Loucy (cell line): ENCODE data around the gene B4GALNT3.

Experiments
- H2AFZ ChIP-seq: fragments of 200-600 bp; sonication (generic); 2 replicates; pipeline ENCODE4 v1.6.0; 2016; ENCODE audit warnings: antibody characterized with exemption, mild to moderate bottlenecking, low read length, moderate library complexity
- H3F3A ChIP-seq: fragments of 200-600 bp; 2 replicates; pipeline ENCODE4 v1.6.0; 2016; ENCODE audit warnings: antibody characterized with exemption, low read depth, mild to moderate bottlenecking
- H3K27me3 ChIP-seq: fragments of 200-600 bp; sonication (generic); 2 replicates; pipeline ENCODE4 v1.6.1; 2014; ENCODE audit warnings: low read length, mild to moderate bottlenecking; ENCODE audit not compliant: insufficient read depth, poor library complexity, severe bottlenecking
- H3K36me3 ChIP-seq: fragments of 200-600 bp; sonication (generic); 2 replicates; pipeline ENCODE4 v1.6.1; 2016; ENCODE audit warnings: low read length; ENCODE audit not compliant: insufficient read depth
- H3K4me1 ChIP-seq: fragments of 200-600 bp; sonication (generic); 2 replicates; pipeline ENCODE4 v1.5.1; 2014; ENCODE audit warnings: low read length, mild to moderate bottlenecking; ENCODE audit not compliant: insufficient read depth, poor library complexity, severe bottlenecking
- H3K4me2 ChIP-seq: fragments of 200-600 bp; sonication (generic); 2 replicates; pipeline ENCODE4 v1.6.0; 2014; ENCODE audit warnings: antibody characterized with exemption, low read length, low read depth, mild to moderate bottlenecking; ENCODE audit not compliant: poor library complexity, severe bottlenecking
- H3K4me3 ChIP-seq: fragments of 200-600 bp; sonication (generic); 2 replicates; pipeline ENCODE4 v1.5.1; 2014; ENCODE audit warnings: low read length, mild to moderate bottlenecking, mixed read lengths; ENCODE audit not compliant: poor library complexity, severe bottlenecking
- H3K79me2 ChIP-seq: fragments of 200-600 bp; sonication (generic); 2 replicates; pipeline ENCODE4 v1.6.1; 2014; ENCODE audit warnings: low read length; ENCODE audit not compliant: insufficient read depth
- H3K9ac ChIP-seq: fragments of 200-600 bp; sonication (generic); 2 replicates; pipeline ENCODE4 v1.6.0; 2014; ENCODE audit warnings: mild to moderate bottlenecking, low read depth, low read length, moderate library complexity; ENCODE audit not compliant: poor library complexity, severe bottlenecking
- H3K9me2 ChIP-seq: fragments of 200-600 bp; sonication (generic); replicated peaks from 2 replicates; pipeline ENCODE4 v1.6.1; 2016; ENCODE audit warnings: low read depth, low read length, mixed read lengths
- H3K9me3 ChIP-seq: fragments of 200-600 bp; sonication (generic); 2 replicates; pipeline ENCODE4 v1.6.1; 2014; ENCODE audit warnings: mild to moderate bottlenecking, antibody characterized with exemption, low read length, low read depth; ENCODE audit not compliant: insufficient read depth
- H4K20me1 ChIP-seq: fragments of 200-600 bp; sonication (generic); 2 replicates; pipeline ENCODE4 v1.6.0; 2014; ENCODE audit warnings: antibody characterized with exemption, low read length, mild to moderate bottlenecking; ENCODE audit not compliant: insufficient read depth, poor library complexity, severe bottlenecking
- EZH2phosphoT487 ChIP-seq: fragments of 200-600 bp; IDR thresholded peaks from 2 replicates; pipeline ENCODE4 v1.6.1; 2018; ENCODE audit warnings: antibody characterized with exemption, mild to moderate bottlenecking, moderate library complexity, borderline replicate concordance
- TF ChIP-seq, protein P1 (sequence below): fragments of 200-600 bp; sonication (generic); conservative IDR thresholded peaks from 2 replicates; pipeline ENCODE4 v1.5.1; 2014; ENCODE audit warnings: mild to moderate bottlenecking, antibody characterized with exemption, low read length

Gene B4GALNT3

DNA sequence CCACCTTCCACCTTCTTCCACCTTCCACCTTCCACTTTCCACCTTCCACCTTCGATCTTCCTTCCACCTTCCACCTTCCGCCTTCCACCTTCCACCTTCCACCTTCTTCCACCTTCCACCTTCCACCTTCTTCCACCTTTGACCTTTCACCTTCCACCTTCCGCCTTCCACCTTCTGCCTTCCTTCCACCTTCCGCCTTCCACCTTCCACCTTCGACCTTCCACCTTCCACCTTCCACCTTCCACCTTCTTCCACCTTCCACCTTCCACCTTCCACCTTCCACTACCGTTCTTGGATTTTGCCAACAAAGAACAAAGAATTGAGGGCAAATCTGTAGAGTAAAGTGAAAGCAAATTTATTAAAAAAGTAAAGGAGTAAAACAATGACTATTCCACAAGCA lies 53.2 kb downstream of the B4GALNT3 start:
- Histone ChIP-seq H4K20me1 (no peaks in the 10 kb centered on the region), H3K9ac (no peak overlapping the region), H3K9me3 (peaks cover 4% of the 10 kb centered on the region; the same call in 1 of the 2 replicates), H3K4me1 (no peaks in the 10 kb centered on the region), H3K4me2 (no peak overlapping the region), H3K9me2 (no peaks in the 10 kb centered on the region), H3K4me3 (no peak overlapping the region), H3F3A (no peaks in the 10 kb centered on the region), H3K79me2 (no peaks in the 10 kb centered on the region), H3K36me3 (no peaks in the 10 kb centered on the region), H3K27me3 (no peaks in the 10 kb centered on the region), H2AFZ (no peak overlapping the region)
- no peak for TF ChIP-seq EZH2phosphoT487
- TF ChIP-seq, protein P1, sequence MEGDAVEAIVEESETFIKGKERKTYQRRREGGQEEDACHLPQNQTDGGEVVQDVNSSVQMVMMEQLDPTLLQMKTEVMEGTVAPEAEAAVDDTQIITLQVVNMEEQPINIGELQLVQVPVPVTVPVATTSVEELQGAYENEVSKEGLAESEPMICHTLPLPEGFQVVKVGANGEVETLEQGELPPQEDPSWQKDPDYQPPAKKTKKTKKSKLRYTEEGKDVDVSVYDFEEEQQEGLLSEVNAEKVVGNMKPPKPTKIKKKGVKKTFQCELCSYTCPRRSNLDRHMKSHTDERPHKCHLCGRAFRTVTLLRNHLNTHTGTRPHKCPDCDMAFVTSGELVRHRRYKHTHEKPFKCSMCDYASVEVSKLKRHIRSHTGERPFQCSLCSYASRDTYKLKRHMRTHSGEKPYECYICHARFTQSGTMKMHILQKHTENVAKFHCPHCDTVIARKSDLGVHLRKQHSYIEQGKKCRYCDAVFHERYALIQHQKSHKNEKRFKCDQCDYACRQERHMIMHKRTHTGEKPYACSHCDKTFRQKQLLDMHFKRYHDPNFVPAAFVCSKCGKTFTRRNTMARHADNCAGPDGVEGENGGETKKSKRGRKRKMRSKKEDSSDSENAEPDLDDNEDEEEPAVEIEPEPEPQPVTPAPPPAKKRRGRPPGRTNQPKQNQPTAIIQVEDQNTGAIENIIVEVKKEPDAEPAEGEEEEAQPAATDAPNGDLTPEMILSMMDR = no peak

DNA sequence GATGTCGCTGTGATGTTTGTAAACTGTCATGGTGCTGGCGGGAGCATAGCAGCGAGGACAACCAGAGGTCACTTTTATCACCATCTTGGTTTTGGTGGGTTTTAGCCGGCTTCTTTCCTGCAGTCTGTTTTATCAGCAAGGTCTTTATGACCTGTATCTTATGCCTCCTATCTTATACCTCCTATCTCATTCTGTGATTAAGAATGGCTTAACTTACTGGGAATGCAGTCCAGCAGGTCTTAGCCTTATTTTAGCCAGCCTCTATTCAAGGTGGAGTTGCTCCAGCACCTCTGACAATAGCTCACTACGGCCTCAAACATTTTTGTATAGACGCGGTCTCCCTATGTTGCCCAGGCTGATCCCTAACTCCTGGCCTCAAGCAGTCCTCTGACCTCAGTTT lies 53.7 kb downstream of the B4GALNT3 start:
- peaks cover 4% of the 10 kb centered on the region; the same call in 1 of the 2 replicates for H3K9me3 ChIP-seq
- H4K20me1 ChIP-seq = no peaks in the 10 kb centered on the region
- H3K79me2 ChIP-seq = no peaks in the 10 kb centered on the region
- H3K4me1 ChIP-seq = no peaks in the 10 kb centered on the region
- H3F3A ChIP-seq = no peaks in the 10 kb centered on the region
- no peaks in the 10 kb centered on the region for H3K9me2 ChIP-seq
- H3K4me2 ChIP-seq = no peak overlapping the region
- TF ChIP-seq, protein P1 = no peak
- no peak for TF ChIP-seq EZH2phosphoT487
- no peak overlapping the region for H2AFZ ChIP-seq
- no peak overlapping the region for H3K9ac ChIP-seq
- no peaks in the 10 kb centered on the region for H3K36me3 ChIP-seq
- no peak overlapping the region for H3K4me3 ChIP-seq
- no peaks in the 10 kb centered on the region for H3K27me3 ChIP-seq

DNA sequence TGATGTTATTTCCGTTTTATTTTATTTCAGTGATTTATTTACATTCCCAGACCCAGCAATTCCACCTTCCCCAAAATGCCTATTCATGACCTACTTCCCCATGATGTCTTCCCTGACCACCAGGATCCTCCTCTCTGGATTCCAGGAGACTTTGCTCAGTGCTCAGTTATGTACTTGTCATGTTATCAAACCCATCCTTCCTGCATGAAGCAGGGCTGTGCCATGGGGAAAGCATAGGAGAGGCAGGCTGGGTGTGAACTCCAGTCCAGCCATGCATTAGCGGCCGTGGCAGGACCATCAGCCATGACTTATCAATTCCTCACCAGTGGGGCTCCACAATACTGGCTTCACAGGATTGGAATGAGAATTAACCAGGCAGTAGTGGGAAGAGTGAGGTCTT lies 57.8 kb downstream of the B4GALNT3 start:
- H3K9me3 ChIP-seq = peaks cover 4% of the 10 kb centered on the region; the same call in 1 of the 2 replicates
- H3F3A ChIP-seq = no peaks in the 10 kb centered on the region
- no peaks in the 10 kb centered on the region for H3K4me1 ChIP-seq
- no peaks in the 10 kb centered on the region for H3K36me3 ChIP-seq
- H3K79me2 ChIP-seq = no peaks in the 10 kb centered on the region
- H3K9ac ChIP-seq = no peak overlapping the region
- TF ChIP-seq EZH2phosphoT487 = no peak
- TF ChIP-seq, protein P1 = no peak
- H3K4me2 ChIP-seq = no peak overlapping the region
- no peak overlapping the region for H2AFZ ChIP-seq
- H4K20me1 ChIP-seq = no peaks in the 10 kb centered on the region
- no peaks in the 10 kb centered on the region for H3K9me2 ChIP-seq
- H3K4me3 ChIP-seq = no peak overlapping the region
- H3K27me3 ChIP-seq = no peaks in the 10 kb centered on the region
